GM12892 (cell line): ENCODE data around the gene KLHL17. TPM values are rescaled to one million over a fixed set of nuclear protein-coding genes. Genes with fewer than 3 reads are reported as not detected.

ENCODE experiments used
- DNase-seq: peaks from one replicate; pipeline ENCODE4 v3.0.0; 2011; ENCODE audit not compliant: insufficient read length
- FAIRE-seq: peaks from 2 replicates; lab custom pipeline; 2011; peaks lifted over from hg19 to GRCh38; lab: Jason Lieb, UNC
- POLR2A ChIP-seq: IDR thresholded peaks from 2 replicates; pipeline ENCODE4 v1.6.1; 2011; ENCODE audit warnings: low read depth, low read length, control low read depth
- POLR2AphosphoS5 ChIP-seq: IDR thresholded peaks from 2 replicates; pipeline ENCODE4 v1.6.1; 2011; ENCODE audit warnings: low read depth, low read length, control low read depth
- TAF1 ChIP-seq: IDR thresholded peaks from 2 replicates; pipeline ENCODE4 v1.6.1; 2011; ENCODE audit warnings: low read depth, mild to moderate bottlenecking, control low read depth, low read length, borderline replicate concordance
- polyA plus RNA-seq: library from polyadenylated mRNA; unstranded; fragments of >200 nt; gene quantifications from one replicate; pipeline ENCODE4 v1.2.1, GENCODE V29; 2012; ENCODE audit warnings: missing spikeins, inconsistent platforms; ENCODE audit not compliant: missing spikeins

Gene KLHL17
- 8.9 TPM for polyA plus RNA-seq

DNA sequence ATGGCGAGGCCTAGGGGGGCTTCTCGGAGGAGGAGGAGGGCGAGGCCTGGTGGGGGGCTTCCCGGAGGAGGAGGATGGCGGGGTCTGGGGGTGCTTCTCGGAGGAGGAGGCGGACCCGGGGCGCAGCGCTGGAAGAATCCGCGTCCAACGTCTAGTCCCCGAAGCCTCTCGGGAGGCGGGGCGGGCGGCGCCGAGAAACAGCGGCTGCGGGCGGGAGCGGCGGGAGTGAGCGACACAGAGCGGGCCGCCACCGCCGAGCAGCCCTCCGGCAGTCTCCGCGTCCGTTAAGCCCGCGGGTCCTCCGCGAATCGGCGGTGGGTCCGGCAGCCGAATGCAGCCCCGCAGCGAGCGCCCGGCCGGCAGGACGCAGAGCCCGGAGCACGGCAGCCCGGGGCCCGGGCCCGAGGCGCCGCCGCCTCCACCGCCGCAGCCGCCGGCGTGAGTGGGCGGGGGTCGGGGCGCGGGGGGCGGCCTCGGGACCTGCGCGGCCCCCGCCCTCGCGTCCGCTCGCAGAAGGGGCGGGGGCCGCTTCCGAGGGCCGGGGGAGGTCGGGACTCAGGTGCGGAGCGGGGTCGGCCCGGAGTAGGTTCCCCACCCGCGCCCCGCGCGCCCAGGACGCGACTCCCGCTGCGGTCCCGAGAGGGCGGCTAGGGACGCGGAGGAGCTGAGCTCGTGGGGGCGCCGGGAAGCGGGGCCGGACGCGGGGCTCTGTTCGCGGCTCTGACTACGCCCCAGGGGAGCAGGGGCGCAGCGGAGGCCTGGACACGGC, at the start of gene KLHL17:
KLHL17 (plus strand) TSS at position 222 of the 769 bp plus-strand sequence; CDS start at position 332, 110 bp downstream.
- TF ChIP-seq POLR2AphosphoS5 (no peak), POLR2A (no peak), TAF1 (no peak)
- peak; percentile 95 for DNase-seq
- peak; percentile 86 for FAIRE-seq

DNA sequence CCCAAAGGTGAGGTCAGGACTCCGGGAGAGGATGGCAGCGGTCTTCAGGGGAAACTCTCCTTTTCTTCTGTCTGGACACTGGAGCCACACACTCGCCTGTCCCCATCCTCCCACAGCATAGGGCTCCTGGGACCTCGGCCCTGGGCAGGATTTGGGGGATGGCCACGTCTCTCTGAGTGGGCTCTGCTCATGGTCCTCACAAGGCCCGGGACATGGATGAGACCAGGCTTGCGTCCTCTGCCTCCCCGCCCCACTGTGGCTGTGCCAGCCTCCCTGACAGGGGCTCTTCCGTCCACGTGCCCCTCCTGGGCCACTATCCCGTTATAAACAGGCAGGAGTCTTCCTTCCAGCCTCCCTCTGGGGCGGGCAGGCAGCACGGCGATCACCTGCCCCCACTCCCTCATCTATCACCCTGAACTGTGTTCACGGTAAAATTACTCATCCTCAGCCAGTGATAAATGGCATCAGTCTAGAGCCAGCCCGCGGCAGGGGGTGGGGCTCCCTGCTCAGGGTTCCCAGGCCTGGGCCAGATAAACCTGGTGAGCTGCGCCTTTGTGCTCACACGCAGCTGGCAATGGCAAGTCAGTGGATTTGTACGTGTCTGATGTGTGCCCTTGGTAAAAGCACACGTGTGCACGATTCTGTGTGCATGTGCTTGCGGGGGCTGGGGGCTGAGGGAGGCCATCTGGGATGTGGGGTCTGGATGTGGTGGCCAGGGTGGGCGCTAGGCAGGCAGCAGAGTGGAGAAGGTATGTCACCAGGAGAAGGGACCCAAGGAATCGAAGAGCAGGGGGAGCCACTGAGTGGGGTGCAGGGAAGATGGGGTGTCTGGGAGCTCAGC, 49.3 kb upstream of the KLHL17 start:
- DNase-seq = peak; percentile 7
- TF ChIP-seq POLR2AphosphoS5 (no peak), POLR2A (no peak), TAF1 (no peak)
- FAIRE-seq = no peak

DNA sequence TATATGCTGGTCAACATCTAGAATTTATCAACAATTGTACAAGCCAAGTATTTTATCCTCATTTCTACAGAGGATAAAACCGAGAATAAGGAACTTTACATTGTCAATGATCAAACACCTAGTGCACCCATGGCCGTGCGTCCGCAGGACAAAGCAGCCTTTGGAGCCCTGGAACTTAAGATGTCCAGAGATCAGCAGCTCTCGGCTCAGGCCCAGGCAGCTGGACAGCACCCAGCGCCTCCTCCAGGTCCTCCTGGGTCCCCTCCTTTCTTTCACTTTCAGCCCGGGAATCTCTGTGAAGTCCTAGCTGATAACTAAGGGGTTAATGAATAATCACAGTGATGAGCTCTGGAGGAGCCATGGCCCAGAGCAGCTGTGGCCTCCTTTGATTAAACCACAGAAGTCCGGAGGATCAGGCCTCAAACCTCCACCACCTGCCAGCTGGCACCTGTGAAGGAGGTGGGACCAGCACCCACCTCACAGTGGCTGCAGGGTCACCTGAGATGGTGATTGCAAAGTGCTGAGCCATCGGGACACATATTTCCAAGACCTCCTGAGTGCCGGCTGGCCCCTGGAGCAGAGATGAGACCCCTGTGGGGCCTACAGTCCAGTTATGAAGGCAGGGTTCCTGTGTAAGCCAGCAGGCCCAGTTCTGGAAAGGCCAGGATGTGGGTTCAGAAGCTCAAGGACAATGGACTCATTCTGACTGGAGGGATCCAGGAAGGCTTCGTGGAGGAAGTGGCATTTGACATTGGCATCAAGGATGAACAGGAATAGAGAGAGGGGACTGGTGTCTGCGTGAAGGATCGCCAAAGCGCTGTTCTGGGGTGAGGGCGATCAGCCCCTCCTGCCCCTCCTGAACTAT, 48.3 kb upstream of the KLHL17 start:
- DNase-seq = no peak
- FAIRE-seq = no peak
- no peak for TF ChIP-seq TAF1
- no peak for TF ChIP-seq POLR2AphosphoS5
- no peak for TF ChIP-seq POLR2A

DNA sequence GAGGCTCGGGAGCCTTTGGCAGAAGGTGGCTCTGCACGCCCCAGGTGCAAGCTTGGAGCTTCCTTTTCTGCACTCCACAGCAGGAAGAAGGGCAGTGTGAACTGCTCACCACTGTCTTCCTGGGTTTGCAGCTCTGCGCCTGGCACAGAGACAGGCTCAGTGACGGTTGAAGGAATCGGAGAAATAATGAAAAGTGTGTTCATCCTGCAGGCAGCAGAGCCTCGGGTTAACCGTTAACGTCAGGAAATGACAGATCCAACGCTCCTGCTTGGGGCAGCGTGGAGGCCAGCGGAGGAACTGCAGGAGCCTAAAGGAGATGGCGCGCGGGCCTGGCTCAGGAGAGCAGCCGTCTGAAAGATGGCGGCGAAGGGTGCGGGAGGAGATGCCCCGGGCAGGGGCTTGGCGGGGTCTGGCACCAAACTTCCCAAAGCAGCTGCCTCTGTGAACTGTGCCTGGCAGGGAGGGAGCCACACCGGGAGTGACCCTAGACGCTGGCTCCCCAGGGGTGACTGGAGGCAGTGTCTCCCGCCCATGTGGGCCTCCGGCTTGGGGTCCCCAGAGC, 47.6 kb upstream of the KLHL17 start:
- FAIRE-seq (no peak), DNase-seq (no peak)
- no peak for TF ChIP-seq POLR2A
- TF ChIP-seq TAF1 = no peak

DNA sequence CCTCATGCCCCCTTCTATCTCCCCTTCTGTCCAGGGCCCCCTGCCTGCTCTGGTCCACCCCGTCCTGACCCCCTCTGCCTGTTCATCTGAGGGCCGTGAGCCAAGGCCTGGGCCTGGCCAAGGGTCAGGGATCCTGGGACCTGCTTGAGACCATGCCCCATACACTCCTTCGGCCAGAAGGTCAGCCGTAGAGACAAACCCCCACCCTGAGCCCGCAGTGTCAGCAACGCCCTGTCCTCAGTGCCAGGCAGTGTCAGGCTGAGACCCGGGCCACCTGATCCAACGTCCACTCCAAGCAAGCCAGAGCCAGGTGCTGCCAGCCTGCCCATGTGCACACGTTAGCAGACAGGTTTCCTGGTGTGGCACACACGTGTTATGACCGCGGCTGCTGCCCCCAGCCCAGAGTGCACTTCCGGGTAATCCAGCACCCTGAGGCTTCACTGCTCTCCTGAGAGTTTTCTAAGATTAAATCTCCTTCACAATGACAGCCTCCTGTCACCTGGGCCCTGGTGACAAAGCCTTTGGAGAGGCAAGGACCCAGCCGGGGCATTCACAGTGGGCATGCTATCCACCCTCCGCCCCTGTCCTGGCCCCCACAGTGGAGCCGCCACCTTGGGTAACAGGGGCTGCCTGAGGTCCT, 46.8 kb upstream of the KLHL17 start:
- TF ChIP-seq TAF1 (no peak), POLR2A (no peak), POLR2AphosphoS5 (no peak)
- DNase-seq (no peak), FAIRE-seq (no peak)

DNA sequence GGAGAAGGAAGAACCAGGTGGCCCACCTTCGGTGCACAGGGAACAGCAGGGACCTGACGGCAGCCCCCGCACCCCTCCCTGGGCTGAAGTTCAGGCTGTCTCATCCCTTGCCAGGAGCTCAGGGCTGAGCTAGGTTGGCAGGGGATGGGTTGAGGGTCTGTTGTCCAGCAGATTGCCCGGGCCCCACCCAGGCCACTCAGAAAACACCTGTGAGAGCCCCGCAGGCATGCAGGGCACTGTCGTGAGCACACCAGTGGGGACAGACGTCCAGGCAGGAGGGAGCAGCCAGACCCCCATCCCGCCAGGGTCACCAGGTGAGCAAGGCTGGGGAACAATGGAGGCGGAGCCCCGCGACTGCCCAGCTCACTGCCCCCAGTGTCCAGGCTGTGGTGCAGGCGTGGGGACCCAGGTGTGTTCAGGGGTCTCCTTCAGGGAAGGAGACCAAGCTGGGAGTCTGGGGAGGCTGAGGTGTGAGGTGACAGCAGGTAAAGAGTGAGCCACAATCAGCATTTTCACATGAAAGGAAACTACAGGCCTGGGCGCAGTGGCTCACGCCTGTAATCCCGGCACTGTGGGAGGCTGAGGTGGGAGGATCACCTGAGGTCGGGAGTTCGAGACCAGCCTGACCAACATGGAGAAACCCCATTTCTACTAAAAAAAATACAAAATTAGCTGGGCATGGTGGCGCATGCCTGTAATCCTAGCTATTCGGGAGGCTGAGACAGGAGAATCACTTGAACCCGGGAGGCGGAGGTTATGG, 46.1 kb upstream of the KLHL17 start:
- DNase-seq (no peak), FAIRE-seq (no peak)
- TF ChIP-seq TAF1 = no peak
- TF ChIP-seq POLR2AphosphoS5 = no peak

DNA sequence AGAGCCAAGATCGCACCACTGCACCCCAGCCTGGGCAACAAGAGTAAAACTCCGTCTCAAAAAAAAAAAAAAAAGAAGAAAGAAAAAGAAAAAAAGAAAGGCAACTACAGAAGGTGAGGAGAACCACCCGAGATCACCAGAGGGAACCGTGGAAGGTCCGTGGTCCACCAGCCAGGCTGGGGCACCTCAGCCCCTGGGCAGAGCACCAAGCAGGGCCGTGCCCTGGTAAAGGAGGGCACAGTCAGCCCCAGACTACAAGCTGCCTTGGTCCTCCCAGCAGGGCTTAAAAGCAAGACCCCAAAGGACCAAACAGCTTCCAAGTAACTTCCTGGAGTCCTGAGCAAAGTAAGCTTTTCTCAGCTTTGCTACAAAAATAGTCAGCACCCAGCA, 45.5 kb upstream of the KLHL17 start:
- no peak for TF ChIP-seq POLR2A
- TF ChIP-seq POLR2AphosphoS5 = no peak
- no peak for TF ChIP-seq TAF1
- DNase-seq (no peak), FAIRE-seq (no peak)

DNA sequence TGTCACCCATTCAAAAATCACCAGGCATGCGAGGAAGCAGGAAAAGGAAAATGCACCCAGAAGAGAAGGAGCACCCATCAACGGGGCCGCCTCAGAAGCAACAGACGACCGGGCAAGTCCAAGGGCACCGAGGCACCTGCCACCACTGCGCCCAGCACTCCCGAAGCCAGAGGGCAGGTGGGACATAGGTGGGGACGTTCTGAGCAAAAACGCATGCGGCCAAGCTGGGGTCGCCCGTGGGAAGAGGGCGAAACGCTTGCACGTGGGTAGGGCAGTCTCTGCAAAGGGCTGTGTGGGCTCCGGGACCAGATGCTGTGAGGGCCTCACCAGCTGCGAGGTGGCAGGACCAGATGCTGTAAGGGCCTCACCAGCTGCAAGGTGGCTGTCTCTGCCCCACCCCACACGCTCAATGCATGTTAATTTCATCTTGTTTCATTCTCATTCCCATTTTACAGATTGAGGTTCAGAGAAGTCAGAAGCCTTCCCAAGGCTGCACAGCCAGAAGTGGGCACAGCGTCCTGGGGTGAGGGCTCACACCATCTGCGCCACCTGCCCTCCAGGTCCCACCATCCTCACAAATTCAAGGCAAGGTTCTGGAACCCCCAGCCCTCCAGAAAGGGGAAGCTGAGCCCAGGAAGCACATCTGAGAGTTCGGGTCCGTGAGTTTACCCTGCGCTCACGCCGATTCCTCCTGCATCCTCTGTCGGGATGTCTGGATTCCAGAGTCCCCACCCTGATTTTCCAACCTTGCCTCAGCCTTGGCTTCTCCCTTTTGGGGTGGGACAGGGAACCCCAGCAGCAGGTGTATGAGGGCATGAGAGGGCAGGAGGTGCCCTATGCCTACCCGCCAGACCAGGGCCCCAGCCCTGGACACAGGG, 44.9 kb upstream of the KLHL17 start:
- FAIRE-seq (no peak), DNase-seq (no peak)
- TF ChIP-seq TAF1 (no peak), POLR2A (no peak), POLR2AphosphoS5 (no peak)

DNA sequence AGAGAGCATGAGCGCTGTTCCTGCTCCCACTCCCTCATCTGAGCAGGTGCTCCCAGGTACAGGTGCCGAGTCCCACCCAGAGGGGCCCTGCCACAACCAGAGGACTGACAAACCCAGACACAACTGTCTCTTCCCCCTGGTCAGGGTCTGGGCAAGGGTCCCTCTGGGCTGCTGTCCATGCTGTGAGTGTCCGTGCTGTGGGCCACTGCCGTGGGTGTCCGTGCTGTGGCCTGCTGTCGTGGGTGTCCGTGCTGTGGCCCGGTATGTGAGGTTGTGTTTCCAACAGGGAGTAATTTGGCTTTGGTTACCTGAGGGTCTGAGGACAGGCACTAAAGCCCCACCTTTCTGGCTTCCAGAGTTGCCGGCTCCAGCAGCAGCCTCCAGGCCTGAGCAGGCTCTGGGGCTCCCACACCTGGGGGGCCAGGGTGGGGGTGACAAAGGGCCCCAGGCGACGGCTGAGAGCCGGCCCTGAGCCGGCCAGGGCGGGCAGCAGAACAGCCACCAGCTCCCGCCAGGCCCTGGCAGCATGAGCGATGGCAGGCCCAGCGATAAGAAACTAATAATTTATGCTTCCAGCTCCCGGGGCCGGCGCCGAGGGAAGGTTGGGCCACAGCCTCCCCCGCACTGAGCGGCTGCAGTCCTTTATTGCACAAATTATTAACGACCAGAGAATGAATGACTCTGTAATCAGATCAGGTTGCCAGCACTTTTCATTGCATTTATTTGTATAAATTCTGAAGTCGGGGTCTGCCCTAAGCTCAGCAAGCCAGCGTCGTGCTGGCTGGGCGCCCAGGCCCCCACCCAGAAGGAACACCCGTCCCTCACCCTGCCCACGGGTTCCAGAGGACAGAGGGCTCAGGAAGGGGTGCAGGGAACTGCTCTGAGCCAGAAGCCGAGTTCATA, 44.0 kb upstream of the KLHL17 start:
- no peak for FAIRE-seq
- DNase-seq = no peak
- TF ChIP-seq TAF1 (no peak), POLR2AphosphoS5 (no peak), POLR2A (no peak)
